Measurements from ENCODE around the gene SERPINC1. TPM values are rescaled to one million over a fixed set of nuclear protein-coding genes. Genes with fewer than 3 reads are reported as not detected.

SERPINC1 gene
- total and polyA plus RNA-seq, 2 of the 13 experiments (the other 11 are each of a cell fraction or from before 2014, with no cell fraction given): 142 to 205 TPM

DNA sequence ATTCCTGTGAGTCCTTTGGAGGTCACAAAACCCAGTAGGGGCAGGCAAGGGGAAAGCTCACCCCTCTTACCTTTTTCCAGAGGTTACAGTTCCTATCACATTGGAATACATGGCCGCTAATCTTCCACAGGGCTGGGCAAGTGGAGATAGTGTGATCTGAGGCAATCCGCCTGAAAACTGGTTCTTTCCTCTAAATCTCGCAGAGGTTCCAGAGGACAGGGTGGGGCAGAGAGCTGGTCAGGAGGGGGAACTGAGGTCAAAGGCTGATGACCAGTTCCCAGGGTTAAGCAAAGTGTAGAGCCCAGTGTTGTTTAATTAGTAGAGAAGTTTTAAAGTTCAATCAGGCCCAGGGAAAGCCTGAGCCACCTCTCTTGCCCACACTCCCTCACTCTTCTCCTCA lies at the start of gene SERPINC1 (continued):
- TF ChIP-seq ZSCAN31 (CRISPR knock-in tag; IDR thresholded peaks at IDR 0.05; ENCODE audit: low read depth) (peak; percentile 64; the same call in 1 of the 2 replicates), ZNF570 (CRISPR knock-in tag; IDR thresholded peaks at IDR 0.05; ENCODE audit: borderline replicate concordance) (no peak), REXO4 (CRISPR knock-in tag; IDR thresholded peaks at IDR 0.05; ENCODE audit: borderline replicate concordance) (no peak), ZSCAN30 (CRISPR knock-in tag; IDR thresholded peaks at IDR 0.05) (no peak), ZBTB3 (CRISPR knock-in tag; IDR thresholded peaks at IDR 0.05; ENCODE audit: borderline replicate concordance, low read depth) (no peak), RARG (CRISPR knock-in tag; IDR thresholded peaks at IDR 0.05; ENCODE audit: low read depth) (no peak), GPN1 (CRISPR knock-in tag; IDR thresholded peaks at IDR 0.05; ENCODE audit: borderline replicate concordance) (no peak), CCAR2 (optimal IDR thresholded peaks at IDR 0.05; ENCODE audit: low read depth, low read length) (no peak), SAP130 (CRISPR knock-in tag; IDR thresholded peaks at IDR 0.05; ENCODE audit: low read depth) (peak; percentile 53), LCORL (IDR thresholded peaks at IDR 0.05) (no peak), LCORL (CRISPR knock-in tag; IDR thresholded peaks at IDR 0.05) (peak; percentile 70), CBFB (CRISPR knock-in tag; IDR thresholded peaks at IDR 0.05) (no peak), ZNF660 (CRISPR knock-in tag; IDR thresholded peaks at IDR 0.05; ENCODE audit: borderline replicate concordance, low read depth) (no peak), DR1 (CRISPR knock-in tag; IDR thresholded peaks at IDR 0.05) (no peak), TRIM24 (CRISPR knock-in tag; IDR thresholded peaks at IDR 0.05) (no peak), ZNF670 (CRISPR knock-in tag; IDR thresholded peaks at IDR 0.05; ENCODE audit: borderline replicate concordance) (no peak), SATB2 (CRISPR knock-in tag; IDR thresholded peaks at IDR 0.05) (no peak)
- TF ChIP-seq, protein P1, sequence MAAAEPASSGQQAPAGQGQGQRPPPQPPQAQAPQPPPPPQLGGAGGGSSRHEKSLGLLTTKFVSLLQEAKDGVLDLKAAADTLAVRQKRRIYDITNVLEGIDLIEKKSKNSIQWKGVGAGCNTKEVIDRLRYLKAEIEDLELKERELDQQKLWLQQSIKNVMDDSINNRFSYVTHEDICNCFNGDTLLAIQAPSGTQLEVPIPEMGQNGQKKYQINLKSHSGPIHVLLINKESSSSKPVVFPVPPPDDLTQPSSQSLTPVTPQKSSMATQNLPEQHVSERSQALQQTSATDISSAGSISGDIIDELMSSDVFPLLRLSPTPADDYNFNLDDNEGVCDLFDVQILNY (CRISPR knock-in tag; conservative IDR thresholded peaks at IDR 0.05): no peak
- TF ChIP-seq, protein P2, sequence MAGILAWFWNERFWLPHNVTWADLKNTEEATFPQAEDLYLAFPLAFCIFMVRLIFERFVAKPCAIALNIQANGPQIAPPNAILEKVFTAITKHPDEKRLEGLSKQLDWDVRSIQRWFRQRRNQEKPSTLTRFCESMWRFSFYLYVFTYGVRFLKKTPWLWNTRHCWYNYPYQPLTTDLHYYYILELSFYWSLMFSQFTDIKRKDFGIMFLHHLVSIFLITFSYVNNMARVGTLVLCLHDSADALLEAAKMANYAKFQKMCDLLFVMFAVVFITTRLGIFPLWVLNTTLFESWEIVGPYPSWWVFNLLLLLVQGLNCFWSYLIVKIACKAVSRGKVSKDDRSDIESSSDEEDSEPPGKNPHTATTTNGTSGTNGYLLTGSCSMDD (CRISPR knock-in tag; IDR thresholded peaks at IDR 0.05): no peak
- TF ChIP-seq, protein P3, sequence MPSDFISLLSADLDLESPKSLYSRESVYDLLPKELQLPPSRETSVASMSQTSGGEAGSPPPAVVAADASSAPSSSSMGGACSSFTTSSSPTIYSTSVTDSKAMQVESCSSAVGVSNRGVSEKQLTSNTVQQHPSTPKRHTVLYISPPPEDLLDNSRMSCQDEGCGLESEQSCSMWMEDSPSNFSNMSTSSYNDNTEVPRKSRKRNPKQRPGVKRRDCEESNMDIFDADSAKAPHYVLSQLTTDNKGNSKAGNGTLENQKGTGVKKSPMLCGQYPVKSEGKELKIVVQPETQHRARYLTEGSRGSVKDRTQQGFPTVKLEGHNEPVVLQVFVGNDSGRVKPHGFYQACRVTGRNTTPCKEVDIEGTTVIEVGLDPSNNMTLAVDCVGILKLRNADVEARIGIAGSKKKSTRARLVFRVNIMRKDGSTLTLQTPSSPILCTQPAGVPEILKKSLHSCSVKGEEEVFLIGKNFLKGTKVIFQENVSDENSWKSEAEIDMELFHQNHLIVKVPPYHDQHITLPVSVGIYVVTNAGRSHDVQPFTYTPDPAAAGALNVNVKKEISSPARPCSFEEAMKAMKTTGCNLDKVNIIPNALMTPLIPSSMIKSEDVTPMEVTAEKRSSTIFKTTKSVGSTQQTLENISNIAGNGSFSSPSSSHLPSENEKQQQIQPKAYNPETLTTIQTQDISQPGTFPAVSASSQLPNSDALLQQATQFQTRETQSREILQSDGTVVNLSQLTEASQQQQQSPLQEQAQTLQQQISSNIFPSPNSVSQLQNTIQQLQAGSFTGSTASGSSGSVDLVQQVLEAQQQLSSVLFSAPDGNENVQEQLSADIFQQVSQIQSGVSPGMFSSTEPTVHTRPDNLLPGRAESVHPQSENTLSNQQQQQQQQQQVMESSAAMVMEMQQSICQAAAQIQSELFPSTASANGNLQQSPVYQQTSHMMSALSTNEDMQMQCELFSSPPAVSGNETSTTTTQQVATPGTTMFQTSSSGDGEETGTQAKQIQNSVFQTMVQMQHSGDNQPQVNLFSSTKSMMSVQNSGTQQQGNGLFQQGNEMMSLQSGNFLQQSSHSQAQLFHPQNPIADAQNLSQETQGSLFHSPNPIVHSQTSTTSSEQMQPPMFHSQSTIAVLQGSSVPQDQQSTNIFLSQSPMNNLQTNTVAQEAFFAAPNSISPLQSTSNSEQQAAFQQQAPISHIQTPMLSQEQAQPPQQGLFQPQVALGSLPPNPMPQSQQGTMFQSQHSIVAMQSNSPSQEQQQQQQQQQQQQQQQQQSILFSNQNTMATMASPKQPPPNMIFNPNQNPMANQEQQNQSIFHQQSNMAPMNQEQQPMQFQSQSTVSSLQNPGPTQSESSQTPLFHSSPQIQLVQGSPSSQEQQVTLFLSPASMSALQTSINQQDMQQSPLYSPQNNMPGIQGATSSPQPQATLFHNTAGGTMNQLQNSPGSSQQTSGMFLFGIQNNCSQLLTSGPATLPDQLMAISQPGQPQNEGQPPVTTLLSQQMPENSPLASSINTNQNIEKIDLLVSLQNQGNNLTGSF (CRISPR knock-in tag; IDR thresholded peaks at IDR 0.05): no peak
- TF ChIP-seq, protein P4, sequence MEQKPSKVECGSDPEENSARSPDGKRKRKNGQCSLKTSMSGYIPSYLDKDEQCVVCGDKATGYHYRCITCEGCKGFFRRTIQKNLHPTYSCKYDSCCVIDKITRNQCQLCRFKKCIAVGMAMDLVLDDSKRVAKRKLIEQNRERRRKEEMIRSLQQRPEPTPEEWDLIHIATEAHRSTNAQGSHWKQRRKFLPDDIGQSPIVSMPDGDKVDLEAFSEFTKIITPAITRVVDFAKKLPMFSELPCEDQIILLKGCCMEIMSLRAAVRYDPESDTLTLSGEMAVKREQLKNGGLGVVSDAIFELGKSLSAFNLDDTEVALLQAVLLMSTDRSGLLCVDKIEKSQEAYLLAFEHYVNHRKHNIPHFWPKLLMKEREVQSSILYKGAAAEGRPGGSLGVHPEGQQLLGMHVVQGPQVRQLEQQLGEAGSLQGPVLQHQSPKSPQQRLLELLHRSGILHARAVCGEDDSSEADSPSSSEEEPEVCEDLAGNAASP (CRISPR knock-in tag; IDR thresholded peaks at IDR 0.05; ENCODE audit: borderline replicate concordance): peak; percentile 63
- TF ChIP-seq, protein P5, sequence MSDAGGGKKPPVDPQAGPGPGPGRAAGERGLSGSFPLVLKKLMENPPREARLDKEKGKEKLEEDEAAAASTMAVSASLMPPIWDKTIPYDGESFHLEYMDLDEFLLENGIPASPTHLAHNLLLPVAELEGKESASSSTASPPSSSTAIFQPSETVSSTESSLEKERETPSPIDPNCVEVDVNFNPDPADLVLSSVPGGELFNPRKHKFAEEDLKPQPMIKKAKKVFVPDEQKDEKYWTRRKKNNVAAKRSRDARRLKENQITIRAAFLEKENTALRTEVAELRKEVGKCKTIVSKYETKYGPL (CRISPR knock-in tag; IDR thresholded peaks at IDR 0.05): no peak

Measured in HepG2 (cell line).